CD4-positive, alpha-beta memory T cell (primary cell): ENCODE results near the gene NRN1L. TPM values are rescaled to one million over a fixed set of nuclear protein-coding genes. Genes with fewer than 3 reads are reported as not detected.
A peak's percentile ranks its signal among the peaks of the same experiment; 100 is the strongest.

Experiments used
- CTCF ChIA-PET: fragments of 350-600 bp; sonication (Branson Sonifier 250); formaldehyde crosslinking; loops from one replicate; lab custom pipeline; 2021; ENCODE audit warnings: inconsistent platforms; ENCODE audit not compliant: partially characterized antibody; lab: Charles Lee
- POLR2A ChIA-PET: fragments of 350-600 bp; sonication (Branson Sonifier 250); formaldehyde crosslinking; loops from one replicate; lab custom pipeline; 2021; ENCODE audit not compliant: partially characterized antibody; lab: Charles Lee
- DNase-seq, 5 donors: peaks; one replicate each; pipeline versions ENCODE4 v3.0.0 to v3.0.0-alpha.2; 2020 to 2022; ENCODE audit warnings: mixed read lengths in 1 of 5
- H3K27ac ChIP-seq: one replicate; pipeline ENCODE4 v1.7.0; 2013; ENCODE audit warnings: low read depth, low read length
- H3K27me3 ChIP-seq: 2 replicates; pipeline ENCODE4 v1.7.0; 2013; ENCODE audit warnings: mild to moderate bottlenecking, low read length, moderate library complexity; ENCODE audit not compliant: insufficient read depth
- H3K36me3 ChIP-seq: 2 replicates; pipeline ENCODE4 v1.7.0; 2013; ENCODE audit warnings: mild to moderate bottlenecking, low read length, moderate library complexity; ENCODE audit not compliant: insufficient read depth
- H3K4me1 ChIP-seq: 2 replicates; pipeline ENCODE4 v1.7.0; 2013; ENCODE audit warnings: mild to moderate bottlenecking, low read length, moderate library complexity; ENCODE audit not compliant: insufficient read depth
- H3K4me3 ChIP-seq, 2 donors: one replicate each; pipeline ENCODE4 v1.7.0; 2013; ENCODE audit warnings: low read length in 2 of 2, mild to moderate bottlenecking in 1 of 2
- H3K9me3 ChIP-seq, 2 donors: one replicate each; pipeline ENCODE4 v1.7.0; 2013; ENCODE audit warnings: low read length in 2 of 2, control low read depth in 1 of 2; ENCODE audit not compliant: control insufficient read depth in 1 of 2
- H3K27ac Mint-ChIP-seq, 7 donors: one replicate each; pipeline ENCODE4 v1.8.0; 2020 to 2021; ENCODE audit warnings: mixed read lengths in 7 of 7, mild to moderate bottlenecking in 6 of 7, inconsistent platforms in 3 of 7, moderate library complexity in 3 of 7
- H3K27me3 Mint-ChIP-seq, 2 donors: one replicate each; pipeline ENCODE4 v1.8.0; 2020 to 2021; ENCODE audit warnings: mixed read lengths in 2 of 2
- H3K36me3 Mint-ChIP-seq, 2 donors: one replicate each; pipeline ENCODE4 v1.8.0; 2020 to 2021; ENCODE audit warnings: mixed read lengths in 2 of 2, inconsistent platforms in 1 of 2, mild to moderate bottlenecking in 1 of 2
- H3K4me1 Mint-ChIP-seq, 4 donors: one replicate each; pipeline ENCODE4 v1.8.0; 2020 to 2021; ENCODE audit warnings: mixed read lengths in 4 of 4, mild to moderate bottlenecking in 1 of 4
- H3K4me3 Mint-ChIP-seq, 8 donors: one replicate each; pipeline ENCODE4 v1.8.0; 2020 to 2021; ENCODE audit warnings: mixed read lengths in 8 of 8, mild to moderate bottlenecking in 7 of 8, moderate library complexity in 6 of 8, inconsistent platforms in 3 of 8
- H3K9me3 Mint-ChIP-seq, 8 donors: one replicate each; pipeline ENCODE4 v1.8.0; 2020 to 2021; ENCODE audit warnings: mixed read lengths in 8 of 8, mild to moderate bottlenecking in 5 of 8, inconsistent platforms in 3 of 8, moderate library complexity in 1 of 8
- intact Hi-C: fragments of 100-400 bp; cut with micrococcal nuclease; formaldehyde crosslinking; loops from one replicate; pipeline ENCODE4 v1.15.1; 2023
- polyA plus RNA-seq, 2 donors: library from polyadenylated mRNA; unstranded; fragments of 300-500 nt; fragmentation: Illumina TruSeq; gene quantifications; one replicate each; pipeline ENCODE4 v1.2.3, GENCODE V29; 2021
- total RNA-seq, 2 experiments: library from RNA; stranded (reverse); gene quantifications; one replicate each; pipeline ENCODE4 v1.2.3, GENCODE V29; 2021

The NRN1L gene
- total and polyA plus RNA-seq, 4 experiments from 2014 or later: 0.81 to 7.0 (median 3.4) TPM

GRCh38 chr16:67892899-67893742 is 8.4 kb downstream of the NRN1L start, which contains the start of gene PSKH1:
Gene PSKH1, plus strand, starts transcription at chr16:67893254. Its CDS starts 15,496 bp downstream, at chr16:67908750.
- Mint-ChIP-seq H3K4me3 (peak within 1 kb of the TSS; percentile 89 to 98 (median 96)), H3K27me3 (no peaks in the 10 kb centered on the region), H3K36me3 (peaks cover 0 to 7% of the 10 kb centered on the region in 2 donors), H3K9me3 (no peaks in the 10 kb centered on the region), H3K4me1 (peaks cover 12 to 48% (median 39%) of the 10 kb centered on the region in 4 donors), H3K27ac (peak within 1 kb of the TSS; percentile 96 to 98 (median 97))
- ChIA-PET CTCF (interaction anchor here (1.0 to 3.8 kb wide), 3 partner anchors 10 to 148 kb away, joined by 3 to 24 read pairs (median 6); no protein-coding TSS in a partner anchor), POLR2A (interaction anchor here (0.8 to 3.4 kb wide), 13 partner anchors 10 to 233 kb away, joined by 3 to 28 read pairs (median 4); partner anchors contain the start of genes ACD, CTRL, EDC4 and NFATC3)
- intact Hi-C loops: loop anchor here (1.0 kb wide), 5 partner anchors 42 to 130 kb away; partner anchors contain the start of genes DDX28, DUS2, NUTF2 and RANBP10
- no peaks in the 10 kb centered on the region for H3K27me3 ChIP-seq
- no peaks in the 10 kb centered on the region for H3K9me3 ChIP-seq
- H3K4me3 ChIP-seq: peak within 1 kb of the TSS; percentile 76 to 90
- H3K4me1 ChIP-seq: peaks cover 20% of the 10 kb centered on the region
- H3K27ac ChIP-seq: peak within 1 kb of the TSS; percentile 95
- DNase-seq: peak; percentile 86 to 95 (median 87)
- H3K36me3 ChIP-seq: no peaks in the 10 kb centered on the region

- Histone ChIP-seq H3K27me3 (no peaks in the 10 kb centered on the region), H3K27ac (peak overlapping the region; percentile 95), H3K36me3 (no peaks in the 10 kb centered on the region), H3K4me3 (peak overlapping the region; percentile 64 to 90), H3K9me3 (no peaks in the 10 kb centered on the region), H3K4me1 (peaks cover 20% of the 10 kb centered on the region)
- Mint-ChIP-seq H3K36me3 (peaks cover 0 to 10% of the 10 kb centered on the region in 2 donors), H3K4me1 (peaks cover 12 to 49% (median 40%) of the 10 kb centered on the region in 4 donors), H3K27ac (peak overlapping the region; percentile 96 to 98 (median 97)), H3K27me3 (no peaks in the 10 kb centered on the region), H3K9me3 (no peaks in the 10 kb centered on the region), H3K4me3 (peak overlapping the region; percentile 89 to 98 (median 96))
- CTCF ChIA-PET: interaction anchor here (3.8 kb wide), 1 partner anchor 11 kb away, joined by 24 read pairs; no protein-coding TSS in a partner anchor
- POLR2A ChIA-PET: interaction anchor here (1.5 to 3.4 kb wide), 3 partner anchors 35 to 60 kb away, joined by 5 to 28 read pairs (median 6); partner anchors contain the start of gene PSMB10
- DNase-seq: peak in 1 of 5 donors; percentile 11
- intact Hi-C loops: loop anchor here (1.0 kb wide), 5 partner anchors 41 to 129 kb away; partner anchors contain the start of genes DDX28, DUS2, NUTF2 and RANBP10
These were observed 9.2 kb downstream of the NRN1L start for GRCh38 chr16:67893743-67894399.

GRCh38 chr16:67897231-67897630 is 12.5 kb downstream of the NRN1L start:
- CTCF ChIA-PET: interaction anchor here (1.2 to 1.8 kb wide), 5 partner anchors 10 to 81 kb away, joined by 3 to 14 read pairs (median 7); no protein-coding TSS in a partner anchor

GRCh38 chr16:67901734-67902133 is 17.0 kb downstream of the NRN1L start:
- Mint-ChIP-seq H3K4me3 (no peak overlapping the region), H3K27me3 (no peaks in the 10 kb centered on the region), H3K9me3 (no peaks in the 10 kb centered on the region), H3K4me1 (peaks cover 6 to 25% (median 15%) of the 10 kb centered on the region in 4 donors), H3K27ac (no peak overlapping the region), H3K36me3 (peaks cover 4 to 14% of the 10 kb centered on the region in 2 donors)
- intact Hi-C loops: no loop called here
- Histone ChIP-seq H3K27me3 (no peaks in the 10 kb centered on the region), H3K9me3 (no peaks in the 10 kb centered on the region), H3K27ac (no peak overlapping the region), H3K4me3 (no peak overlapping the region), H3K4me1 (no peaks in the 10 kb centered on the region), H3K36me3 (no peaks in the 10 kb centered on the region)
- ChIA-PET POLR2A (no interaction called here), CTCF (interaction anchor here (1.9 kb wide), 1 partner anchor 18 kb away, joined by 6 read pairs; no protein-coding TSS in a partner anchor)
- no peak for DNase-seq

More at GRCh38 chr16:67897231-67897630, 12.5 kb downstream of the NRN1L start:
- POLR2A ChIA-PET: interaction anchor here (1.1 to 1.6 kb wide), 2 partner anchors 24 to 38 kb away, joined by 3 read pairs; partner anchors contain the start of gene EDC4
- Mint-ChIP-seq H3K27ac (peak overlapping the region in 3 of 7 donors; percentile 1 to 57 (median 5)), H3K4me1 (peaks cover 12 to 58% (median 43%) of the 10 kb centered on the region in 4 donors), H3K27me3 (no peaks in the 10 kb centered on the region), H3K9me3 (no peaks in the 10 kb centered on the region), H3K36me3 (peaks cover 0 to 11% of the 10 kb centered on the region in 2 donors), H3K4me3 (peak overlapping the region in 2 of 8 donors; percentile 12 to 18)
- H3K27me3 ChIP-seq: no peaks in the 10 kb centered on the region
- no peak overlapping the region for H3K27ac ChIP-seq
- no peak overlapping the region for H3K4me3 ChIP-seq
- H3K9me3 ChIP-seq: no peaks in the 10 kb centered on the region
- H3K36me3 ChIP-seq: no peaks in the 10 kb centered on the region
- intact Hi-C loops: no loop called here
- H3K4me1 ChIP-seq: peaks cover 19% of the 10 kb centered on the region
- no peak for DNase-seq

- no peaks in the 10 kb centered on the region for H3K27me3 Mint-ChIP-seq
- Histone ChIP-seq H3K4me1 (no peaks in the 10 kb centered on the region), H3K36me3 (no peaks in the 10 kb centered on the region), H3K27ac (no peak overlapping the region), H3K4me3 (no peak overlapping the region), H3K27me3 (no peaks in the 10 kb centered on the region), H3K9me3 (no peaks in the 10 kb centered on the region)
- POLR2A ChIA-PET: interaction anchor here (0.7 to 1.0 kb wide), 2 partner anchors 31 kb away, joined by 3 read pairs; no protein-coding TSS in a partner anchor
- intact Hi-C loops: no loop called here
- H3K27ac Mint-ChIP-seq: peak overlapping the region in 3 of 7 donors; percentile 17 to 68 (median 36)
- H3K4me1 Mint-ChIP-seq: peaks cover 3 to 15% (median 9%) of the 10 kb centered on the region in 4 donors
- no peaks in the 10 kb centered on the region for H3K9me3 Mint-ChIP-seq
- H3K36me3 Mint-ChIP-seq: peaks cover 4 to 14% of the 10 kb centered on the region in 2 donors
- H3K4me3 Mint-ChIP-seq: no peak overlapping the region
- CTCF ChIA-PET: no interaction called here
- DNase-seq: no peak
These were observed 18.1 kb downstream of the NRN1L start for GRCh38 chr16:67902831-67903230.

GRCh38 chr16:67907397-67908180 is 22.9 kb downstream of the NRN1L start:
- Mint-ChIP-seq H3K4me1 (peaks cover 3 to 22% (median 10%) of the 10 kb centered on the region in 4 donors), H3K27me3 (no peaks in the 10 kb centered on the region), H3K4me3 (no peak overlapping the region), H3K27ac (peak overlapping the region in 2 of 7 donors; percentile 48 to 68), H3K36me3 (peaks cover 12 to 22% of the 10 kb centered on the region in 2 donors), H3K9me3 (no peaks in the 10 kb centered on the region)
- CTCF ChIA-PET: interaction anchor here (1.1 to 2.0 kb wide), 2 partner anchors 19 to 91 kb away, joined by 3 to 4 read pairs; no protein-coding TSS in a partner anchor
- intact Hi-C loops: no loop called here
- Histone ChIP-seq H3K27ac (no peak overlapping the region), H3K36me3 (peaks cover 12% of the 10 kb centered on the region), H3K9me3 (no peaks in the 10 kb centered on the region), H3K4me3 (no peak overlapping the region), H3K4me1 (no peaks in the 10 kb centered on the region), H3K27me3 (no peaks in the 10 kb centered on the region)
- no peak for DNase-seq
- POLR2A ChIA-PET: interaction anchor here (0.6 to 1.2 kb wide), 4 partner anchors 10 to 731 kb away, joined by 3 to 4 read pairs (median 3); partner anchors contain the start of gene PSMB10
